Subcutaneous abdominal adipose tissue (tissue), 5 donors: ENCODE data around the gene RP9.

Source experiments
- H3K27ac ChIP-seq: one replicate; pipeline ENCODE4 v1.7.0; 2013; ENCODE audit warnings: low read depth, mild to moderate bottlenecking, inconsistent platforms, low read length, moderate library complexity
- H3K27me3 ChIP-seq, 5 donors: one replicate each; pipeline ENCODE4 v1.7.0; 2013; ENCODE audit warnings: low read length in 5 of 5, inconsistent platforms in 1 of 5; ENCODE audit not compliant: control insufficient read depth in 5 of 5, insufficient read depth in 4 of 5
- H3K36me3 ChIP-seq, 5 donors: one replicate each; pipeline ENCODE4 v1.7.0; 2013; ENCODE audit warnings: low read length in 5 of 5; ENCODE audit not compliant: control insufficient read depth in 5 of 5, insufficient read depth in 5 of 5
- H3K4me1 ChIP-seq, 5 donors: one replicate each; pipeline ENCODE4 v1.7.0; 2013; ENCODE audit warnings: low read length in 5 of 5, mild to moderate bottlenecking in 3 of 5, moderate library complexity in 1 of 5; ENCODE audit not compliant: control insufficient read depth in 5 of 5, insufficient read depth in 5 of 5
- H3K4me3 ChIP-seq, 5 donors: one replicate each; pipeline ENCODE4 v1.7.0; 2013; ENCODE audit warnings: low read length in 5 of 5, low read depth in 1 of 5
- H3K9ac ChIP-seq, 5 donors: one replicate each; pipeline ENCODE4 v1.7.0; 2013; ENCODE audit warnings: low read length in 5 of 5, mild to moderate bottlenecking in 4 of 5, moderate library complexity in 3 of 5
- H3K9me3 ChIP-seq, 5 donors: one replicate each; pipeline ENCODE4 v1.7.0; 2013; ENCODE audit warnings: low read length in 5 of 5; ENCODE audit not compliant: control insufficient read depth in 5 of 5
- donor health status: healthy.
- donor health status: healthy.
- donor health status: healthy.
- donor health status: healthy.
- donor health status: healthy.

The RP9 gene

GRCh38 chr7:33053721-33054120 lies 55.5 kb downstream of the RP9 start:
- Histone ChIP-seq H3K4me3 (no peak overlapping the region), H3K9me3 (no peaks in the 10 kb centered on the region), H3K4me1 (peaks cover 0 to 13% (median 9%) of the 10 kb centered on the region in 5 donors), H3K27me3 (no peaks in the 10 kb centered on the region), H3K27ac (no peak overlapping the region), H3K9ac (no peak overlapping the region), H3K36me3 (no peaks in the 10 kb centered on the region)

- Histone ChIP-seq H3K9me3 (no peaks in the 10 kb centered on the region), H3K4me3 (peak overlapping the region in 4 of 5 donors; percentile 23 to 54 (median 29)), H3K36me3 (no peaks in the 10 kb centered on the region), H3K9ac (peak overlapping the region; percentile 12 to 65 (median 53)), H3K4me1 (peaks cover 0 to 12% (median 9%) of the 10 kb centered on the region in 5 donors), H3K27ac (peak overlapping the region; percentile 28), H3K27me3 (no peaks in the 10 kb centered on the region)
These were observed 58.5 kb downstream of the RP9 start for GRCh38 chr7:33050535-33051318.

GRCh38 chr7:33048704-33049103 lies 60.5 kb downstream of the RP9 start:
- no peaks in the 10 kb centered on the region for H3K9me3 ChIP-seq
- H3K36me3 ChIP-seq: no peaks in the 10 kb centered on the region
- H3K4me3 ChIP-seq: no peak overlapping the region
- no peaks in the 10 kb centered on the region for H3K27me3 ChIP-seq
- no peak overlapping the region for H3K9ac ChIP-seq
- no peak overlapping the region for H3K27ac ChIP-seq
- H3K4me1 ChIP-seq: peaks cover 0 to 22% (median 21%) of the 10 kb centered on the region in 5 donors

- Histone ChIP-seq H3K4me1 (peaks cover 0 to 26% (median 25%) of the 10 kb centered on the region in 5 donors), H3K9ac (no peak overlapping the region), H3K27me3 (no peaks in the 10 kb centered on the region), H3K36me3 (no peaks in the 10 kb centered on the region), H3K4me3 (no peak overlapping the region), H3K9me3 (no peaks in the 10 kb centered on the region), H3K27ac (no peak overlapping the region)
These were observed 60.9 kb downstream of the RP9 start for GRCh38 chr7:33048257-33048656.

- H3K9ac ChIP-seq: no peak overlapping the region
- no peaks in the 10 kb centered on the region for H3K36me3 ChIP-seq
- peaks cover 3 to 32% (median 30%) of the 10 kb centered on the region in 5 donors for H3K4me1 ChIP-seq
- no peaks in the 10 kb centered on the region for H3K9me3 ChIP-seq
- H3K27ac ChIP-seq: peak overlapping the region; percentile 79
- H3K27me3 ChIP-seq: no peaks in the 10 kb centered on the region
- no peak overlapping the region for H3K4me3 ChIP-seq
These were observed 64.2 kb downstream of the RP9 start for GRCh38 chr7:33044986-33045385.
